AML-193 (cell line): ENCODE measurements around the gene DYNC1LI1.

ENCODE experiments used
- DNase-seq, 2 experiments: peaks; one replicate each; lab custom pipeline; 2025; lab: John Stamatoyannopoulos, UW

Gene DYNC1LI1

DNA sequence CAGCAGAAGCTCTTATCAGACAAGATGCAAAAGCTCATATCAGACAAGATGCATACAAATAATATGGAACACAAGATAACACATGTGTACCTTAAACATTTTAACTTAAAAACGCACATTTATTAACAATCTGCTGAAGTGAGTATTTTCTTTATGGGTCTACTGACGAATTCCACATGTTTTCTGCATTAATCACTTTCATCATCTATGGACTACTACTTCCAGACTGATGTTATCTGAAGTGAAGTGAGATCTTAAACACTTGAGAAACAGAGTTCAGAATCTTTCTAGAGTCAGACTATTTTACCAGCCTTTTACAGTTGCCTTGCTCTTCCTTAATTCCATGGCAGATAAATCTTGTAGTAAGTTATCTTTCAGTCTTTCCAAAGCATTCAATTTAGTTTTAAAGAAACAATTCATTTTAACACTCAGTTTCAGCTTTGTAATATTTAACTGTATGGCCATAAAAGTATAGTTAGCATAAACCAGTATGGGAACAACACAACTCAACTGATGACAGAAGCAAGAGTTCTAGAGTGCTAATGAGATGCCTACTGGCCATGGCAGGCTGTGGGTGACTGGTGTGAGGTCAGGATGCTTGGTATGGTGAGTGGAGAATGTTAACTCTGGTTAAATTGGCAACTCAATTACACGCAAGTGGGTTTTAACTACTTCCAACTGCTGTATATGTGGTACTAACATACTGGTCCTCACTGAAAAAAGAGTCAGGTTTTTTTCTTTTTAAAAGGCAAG lies 77.8 kb downstream of the DYNC1LI1 start:
- DNase-seq = no peak

DNA sequence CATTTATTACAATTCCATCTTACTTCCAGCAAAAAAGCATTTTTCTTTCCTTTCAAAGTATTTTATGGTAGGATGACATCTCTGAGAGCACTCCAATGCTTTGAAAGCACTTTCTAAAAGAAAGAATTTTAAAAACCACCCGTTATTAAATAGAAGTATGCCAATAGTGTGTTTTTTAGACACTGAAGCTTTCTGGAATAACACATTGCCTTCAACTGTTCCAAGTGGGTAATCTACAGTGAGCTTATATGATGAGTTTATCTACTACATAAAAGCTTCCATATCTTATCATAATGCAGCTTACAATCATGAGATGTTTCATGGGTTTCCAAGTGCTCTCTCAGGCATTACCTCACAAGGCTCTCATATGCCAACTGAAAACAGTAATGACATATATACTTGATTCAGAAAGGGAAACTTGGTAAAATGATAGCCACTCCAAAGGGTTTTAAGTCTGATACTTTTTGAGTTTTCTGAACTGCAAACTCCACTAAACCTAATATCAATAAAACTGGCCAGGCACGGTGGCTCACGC lies 82.1 kb downstream of the DYNC1LI1 start:
- DNase-seq = no peak

DNA sequence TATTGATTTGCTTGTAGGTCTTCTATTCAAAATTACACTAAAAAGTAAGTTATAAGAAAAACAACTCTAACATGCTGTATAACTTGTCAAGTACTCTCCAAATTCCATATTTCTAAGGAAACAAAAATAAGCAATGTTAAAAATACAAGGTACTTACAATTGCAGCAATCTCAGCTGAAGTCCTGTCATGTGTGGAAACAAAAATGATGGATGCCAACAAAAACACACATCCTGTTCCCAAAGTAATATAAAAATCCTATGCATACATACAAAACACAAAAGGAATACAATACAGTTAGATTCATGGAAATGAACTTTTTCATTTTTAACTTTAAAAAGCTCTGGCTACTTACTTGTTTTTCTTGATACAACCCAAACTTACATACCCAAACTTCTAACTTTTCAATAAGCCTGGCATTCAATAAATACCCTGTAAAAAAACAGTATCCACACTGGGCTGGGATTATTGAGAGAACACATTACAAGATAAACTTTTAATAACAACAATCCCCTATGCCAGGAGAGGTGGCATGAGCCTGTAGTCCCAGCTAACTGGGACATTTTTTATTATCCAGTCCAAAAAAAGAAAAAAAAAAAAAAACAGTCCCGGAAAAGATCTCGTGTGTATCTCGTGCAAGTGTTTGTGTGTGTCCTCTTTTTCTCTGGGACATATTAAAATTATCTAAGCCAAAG lies 82.7 kb downstream of the DYNC1LI1 start:
- DNase-seq = no peak

GRCh38 chr3:32484436-32484835 lies 86.2 kb downstream of the DYNC1LI1 start:
- DNase-seq = peak; percentile 79

DNA sequence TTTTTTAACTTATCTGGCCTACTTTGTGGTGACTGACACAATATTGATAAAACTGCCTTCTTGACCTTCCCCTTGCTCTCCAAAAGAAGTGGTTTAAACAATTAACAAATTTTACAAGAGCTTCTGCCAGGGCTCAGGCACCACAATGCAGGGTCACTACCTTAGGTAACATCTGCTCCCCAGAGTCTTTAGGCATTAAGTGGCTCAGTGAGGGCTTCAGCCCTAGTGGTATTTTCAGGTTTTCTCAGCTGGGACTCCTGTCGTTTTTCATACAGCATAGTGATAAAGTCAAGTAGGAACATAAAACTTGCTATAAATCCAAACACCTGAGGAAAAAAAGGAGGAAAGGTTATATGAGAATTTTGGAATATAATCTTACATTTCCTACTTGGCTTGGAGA lies 86.9 kb downstream of the DYNC1LI1 start:
- no peak for DNase-seq

DNA sequence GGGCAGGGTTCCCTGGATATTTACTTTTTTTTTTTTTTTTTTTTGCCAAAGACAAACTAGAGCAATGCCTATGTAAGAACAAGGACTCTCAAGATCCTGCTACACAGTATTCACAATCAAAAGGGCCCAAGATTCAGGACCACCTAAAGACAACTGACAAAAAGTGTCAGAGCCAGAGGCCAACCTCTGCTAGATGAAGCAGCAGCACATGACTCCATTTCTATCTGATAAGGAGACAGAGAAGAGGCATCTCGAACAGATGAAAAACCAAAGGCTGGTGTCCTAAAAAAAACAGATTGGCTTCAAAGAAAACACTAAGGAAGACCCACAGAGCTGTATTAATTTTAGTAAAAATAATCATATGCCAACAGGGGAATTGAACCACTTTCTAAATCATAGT lies 88.0 kb downstream of the DYNC1LI1 start:
- DNase-seq = no peak

GRCh38 chr3:32481791-32482631 lies 88.6 kb downstream of the DYNC1LI1 start:
- DNase-seq = no peak

GRCh38 chr3:32480604-32481003 lies 90.1 kb downstream of the DYNC1LI1 start:
- no peak for DNase-seq
